ENCODE results near the gene ZPLD1. TPM values are rescaled to one million over a fixed set of nuclear protein-coding genes. Genes with fewer than 3 reads are reported as not detected.
A peak's percentile ranks its signal among the peaks of the same experiment; 100 is the strongest.

ZPLD1 gene
- total and polyA plus RNA-seq, 10 of the 15 experiments (the other 5 are each of a cell fraction or from before 2014, with no cell fraction given) = not detected

DNA sequence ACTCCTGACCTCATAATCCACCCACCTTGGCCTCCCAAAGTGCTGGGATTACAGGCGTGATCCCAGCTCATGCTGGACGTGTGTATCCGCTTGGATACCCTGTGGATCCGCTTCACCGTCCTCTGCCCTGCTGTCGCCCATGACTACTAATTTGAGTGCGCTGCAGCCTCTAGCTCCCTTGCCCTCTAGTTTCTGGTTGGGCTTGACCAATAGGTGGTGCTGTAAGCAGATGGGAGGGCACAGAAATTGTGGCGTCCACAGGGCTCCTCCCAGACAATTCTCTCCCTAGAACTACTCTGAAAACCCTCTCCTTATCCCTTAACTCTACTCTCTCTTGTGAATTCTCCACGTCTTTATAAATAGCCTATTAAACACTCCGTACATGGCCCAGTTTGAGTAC, 36.2 kb downstream of the ZPLD1 start:
- WGBS (ENCODE audit: insufficient coverage, insufficient replicate concordance, low lambda C conversion rate, missing lambda C conversion rate) = 47% methylated on average over 10 of the region's 10 CpGs
- no peak overlapping the region for H3K4me2 ChIP-seq (ENCODE audit: control insufficient read depth, insufficient read depth)
- H2AFZ ChIP-seq (ENCODE audit: control insufficient read depth, low read depth, low read length) = no peak overlapping the region
- intact Hi-C loops (cut with micrococcal nuclease; ENCODE audit: unreplicated experiment) = no loop called here
- no peaks in the 10 kb centered on the region for H3K36me3 ChIP-seq (ENCODE audit: control insufficient read depth in 2 of 2, insufficient read depth in 2 of 2, low read length in 1 of 2)
- POLR2A ChIA-PET = no interaction called here
- H3K4me1 ChIP-seq (ENCODE audit: control insufficient read depth, insufficient read depth, low read length) = no peaks in the 10 kb centered on the region
- no peak for TF ChIP-seq SUPT20H (IDR thresholded peaks at IDR 0.05; ENCODE audit: borderline replicate concordance, control insufficient read depth, low read depth, low read length)
- peak; percentile 8 to 25 (median 11); a peak in 1 of 6 replicates for TF ChIP-seq CTCF (IDR thresholded peaks at IDR 0.05 in 2 of 3, conservative IDR thresholded peaks at IDR 0.05 in 1 of 3; ENCODE audit: control insufficient read depth in 2 of 3, extremely low read depth in 1 of 3, insufficient read depth in 1 of 3, low read depth in 3 of 3, low read length in 3 of 3)
- no peak for TF ChIP-seq E2F4 (IDR thresholded peaks at IDR 0.05; ENCODE audit: low read depth, low read length)
- no peak for TF ChIP-seq RELA (IDR thresholded peaks at IDR 0.05; ENCODE audit: borderline replicate concordance, partially characterized antibody)
- no peak for TF ChIP-seq SP1 (IDR thresholded peaks at IDR 0.05; ENCODE audit: low read depth, low read length)
- no peak for TF ChIP-seq NFXL1 (IDR thresholded peaks at IDR 0.05; ENCODE audit: borderline replicate concordance)
- in situ Hi-C loops (cut with MboI) = no loop called here
- H3K9ac ChIP-seq (ENCODE audit: control insufficient read depth, insufficient read depth, low read length) = no peak overlapping the region
- H3K27ac ChIP-seq (ENCODE audit: control insufficient read depth, insufficient read depth) = no peak overlapping the region
- CTCF ChIA-PET = interaction anchor here (1.4 kb wide), 1 partner anchor 10 kb away, joined by 4 read pairs; no protein-coding TSS in a partner anchor
- RAD21 ChIA-PET (ENCODE audit: unreplicated experiment) = no interaction called here
- H3K9me3 ChIP-seq (replicated peaks; ENCODE audit: control insufficient read depth, insufficient read depth, low read length) = no peaks in the 10 kb centered on the region
- ATAC-seq (peak; percentile 52), DNase-seq (ENCODE audit: low read depth, low spot score) (no peak), FAIRE-seq (no peak)
- SMC1A ChIA-PET (ENCODE audit: uncharacterized antibody, unreplicated experiment) = interaction anchor here (1.0 kb wide), 1 partner anchor 65 kb away, joined by 4 read pairs; no protein-coding TSS in a partner anchor
- no peaks in the 10 kb centered on the region for H3K79me2 ChIP-seq (ENCODE audit: control insufficient read depth, insufficient read depth, low read length)
- BruUV-seq (replicated peaks) = no TSS peak
- no peaks in the 10 kb centered on the region for H3K27me3 ChIP-seq (replicated peaks in 1 of 2; ENCODE audit: control insufficient read depth in 2 of 2, insufficient read depth in 2 of 2, low read length in 1 of 2)
- H4K20me1 ChIP-seq (ENCODE audit: control insufficient read depth, insufficient read depth) = no peaks in the 10 kb centered on the region
- H3K4me3 ChIP-seq = no peak overlapping the region
